Dendritic cell treated with granulocyte-macrophage colony-stimulating factor and Interleukin-4, amounts not matched to agents 40 ng/mL and 50 ng/mL, for 4 days (primary cell): ENCODE data around the gene SLIT1.

Experiments
- H3K27ac Mint-ChIP-seq: one replicate; pipeline ENCODE4 v1.8.0; 2022; ENCODE audit warnings: mild to moderate bottlenecking, mixed read lengths
- H3K27me3 Mint-ChIP-seq: one replicate; pipeline ENCODE4 v1.8.0; 2022; ENCODE audit warnings: mild to moderate bottlenecking, mixed read lengths
- H3K36me3 Mint-ChIP-seq: one replicate; pipeline ENCODE4 v1.8.0; 2022; ENCODE audit warnings: low read depth, mixed read lengths
- H3K4me1 Mint-ChIP-seq: one replicate; pipeline ENCODE4 v1.8.0; 2022; ENCODE audit warnings: low read depth, mixed read lengths
- H3K4me3 Mint-ChIP-seq: one replicate; pipeline ENCODE4 v1.8.0; 2022; ENCODE audit warnings: mild to moderate bottlenecking, moderate library complexity, mixed read lengths
- H3K9me3 Mint-ChIP-seq: one replicate; pipeline ENCODE4 v1.8.0; 2022; ENCODE audit warnings: mixed read lengths
- intact Hi-C: fragments of 100-400 bp; cut with micrococcal nuclease; formaldehyde crosslinking; loops from one replicate; pipeline ENCODE4 v1.15.0; 2022

The SLIT1 gene

GRCh38 chr10:97013568-97013967 is 172.2 kb downstream of the SLIT1 start:
- Mint-ChIP-seq H3K4me3 (no peak overlapping the region), H3K27me3 (no peaks in the 10 kb centered on the region), H3K27ac (no peak overlapping the region), H3K4me1 (no peaks in the 10 kb centered on the region), H3K9me3 (no peaks in the 10 kb centered on the region), H3K36me3 (no peaks in the 10 kb centered on the region)
- intact Hi-C loops: no loop called here

DNA sequence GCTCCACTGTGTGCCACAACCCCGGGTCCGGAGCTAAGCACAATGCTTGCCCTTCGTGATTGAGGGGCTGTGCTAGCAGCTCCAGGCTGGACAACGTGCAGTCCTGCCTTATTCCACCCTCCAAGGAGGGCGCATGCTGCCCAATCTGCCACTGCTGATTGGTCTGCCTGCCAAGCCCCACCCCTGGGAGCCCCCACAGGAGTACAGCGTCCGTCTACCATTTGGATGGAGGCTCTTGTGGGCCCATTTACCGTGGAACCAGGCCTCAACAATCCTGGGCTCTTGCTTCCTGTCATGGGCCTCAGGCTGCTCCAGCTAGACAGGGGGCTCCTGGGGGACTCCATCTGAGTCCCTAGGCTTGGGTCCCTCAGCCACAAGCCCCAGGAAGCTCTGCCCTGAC is 173.3 kb downstream of the SLIT1 start:
- H3K4me3 Mint-ChIP-seq: no peak overlapping the region

DNA sequence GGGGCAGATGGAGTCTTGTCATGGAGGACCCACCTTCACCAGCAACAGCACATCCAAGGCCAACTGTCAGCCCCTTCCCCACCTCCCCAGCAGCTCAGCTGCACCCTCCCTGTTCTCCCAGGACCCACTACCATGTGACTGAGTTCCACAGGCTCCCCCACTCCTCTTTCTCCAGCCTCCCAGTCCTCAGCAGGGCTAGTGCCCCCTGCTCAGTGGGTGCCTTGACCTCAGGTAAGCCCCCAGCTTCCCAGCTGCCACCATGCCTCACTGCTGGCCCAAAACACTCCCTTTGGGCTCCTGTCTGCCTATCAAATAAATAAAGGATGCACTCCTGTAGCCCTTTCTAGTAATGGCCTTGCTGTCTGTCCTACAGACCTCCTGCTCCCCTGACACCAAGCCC is 174.4 kb downstream of the SLIT1 start:
- peaks cover 17% of the 10 kb centered on the region for H3K9me3 Mint-ChIP-seq
- intact Hi-C loops: no loop called here
- H3K27me3 Mint-ChIP-seq: no peaks in the 10 kb centered on the region
- no peaks in the 10 kb centered on the region for H3K36me3 Mint-ChIP-seq
- H3K4me1 Mint-ChIP-seq: no peaks in the 10 kb centered on the region
- H3K27ac Mint-ChIP-seq: no peak overlapping the region
- H3K4me3 Mint-ChIP-seq: no peak overlapping the region

More for the DNA sequence above, 173.3 kb downstream of the SLIT1 start:
- Mint-ChIP-seq H3K36me3 (no peaks in the 10 kb centered on the region), H3K27me3 (no peaks in the 10 kb centered on the region), H3K4me1 (no peaks in the 10 kb centered on the region), H3K9me3 (peaks cover 6% of the 10 kb centered on the region), H3K27ac (no peak overlapping the region)
- intact Hi-C loops: no loop called here

GRCh38 chr10:97010695-97011206 is 175.0 kb downstream of the SLIT1 start:
- Mint-ChIP-seq H3K4me3 (no peak overlapping the region), H3K27ac (no peak overlapping the region), H3K9me3 (peaks cover 19% of the 10 kb centered on the region), H3K36me3 (no peaks in the 10 kb centered on the region), H3K4me1 (no peaks in the 10 kb centered on the region), H3K27me3 (no peaks in the 10 kb centered on the region)
- intact Hi-C loops: no loop called here

DNA sequence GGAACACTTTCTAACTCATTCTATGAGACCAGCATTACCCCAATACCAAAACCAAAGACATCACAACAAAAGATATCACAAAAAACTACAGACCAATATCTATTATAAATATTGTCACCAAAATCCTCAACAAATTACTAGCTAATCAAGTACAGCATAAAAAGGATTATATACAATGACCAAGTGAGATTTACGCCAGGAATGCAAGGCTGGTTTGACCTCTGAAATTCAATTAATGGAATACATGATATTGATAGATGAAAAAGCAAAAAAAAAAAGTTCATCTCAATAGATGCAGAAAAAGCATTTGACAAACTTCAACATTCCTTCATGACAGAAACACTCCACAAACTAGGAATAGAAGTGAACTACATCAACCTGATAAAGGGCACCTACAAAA is 178.3 kb downstream of the SLIT1 start:
- Mint-ChIP-seq H3K4me3 (no peak overlapping the region), H3K36me3 (no peaks in the 10 kb centered on the region), H3K27me3 (no peaks in the 10 kb centered on the region), H3K9me3 (peaks cover 19% of the 10 kb centered on the region), H3K4me1 (no peaks in the 10 kb centered on the region), H3K27ac (no peak overlapping the region)
- intact Hi-C loops: no loop called here

DNA sequence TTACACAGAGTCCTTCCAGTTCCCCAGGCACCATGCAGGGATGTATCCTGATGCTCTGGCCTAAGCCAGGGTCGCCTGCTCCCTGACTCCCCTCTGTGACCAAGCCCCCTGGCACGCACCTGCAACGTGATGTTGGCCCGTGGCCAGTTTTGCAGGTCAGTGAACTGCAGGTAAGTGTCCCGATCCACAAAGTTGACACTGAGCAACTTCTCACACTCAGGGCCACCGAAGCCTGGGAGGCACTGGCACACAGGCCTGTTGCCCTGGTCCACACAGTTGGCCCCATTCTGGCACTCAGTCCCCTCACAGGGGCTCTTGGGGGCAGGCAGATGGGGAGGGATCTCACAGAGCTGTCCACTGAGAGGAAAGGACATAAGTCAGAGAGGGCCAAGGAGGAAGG is 179.4 kb downstream of the SLIT1 start:
- Mint-ChIP-seq H3K27me3 (no peaks in the 10 kb centered on the region), H3K4me3 (no peak overlapping the region), H3K9me3 (peaks cover 19% of the 10 kb centered on the region), H3K4me1 (no peaks in the 10 kb centered on the region), H3K27ac (no peak overlapping the region), H3K36me3 (no peaks in the 10 kb centered on the region)
- intact Hi-C loops: no loop called here

DNA sequence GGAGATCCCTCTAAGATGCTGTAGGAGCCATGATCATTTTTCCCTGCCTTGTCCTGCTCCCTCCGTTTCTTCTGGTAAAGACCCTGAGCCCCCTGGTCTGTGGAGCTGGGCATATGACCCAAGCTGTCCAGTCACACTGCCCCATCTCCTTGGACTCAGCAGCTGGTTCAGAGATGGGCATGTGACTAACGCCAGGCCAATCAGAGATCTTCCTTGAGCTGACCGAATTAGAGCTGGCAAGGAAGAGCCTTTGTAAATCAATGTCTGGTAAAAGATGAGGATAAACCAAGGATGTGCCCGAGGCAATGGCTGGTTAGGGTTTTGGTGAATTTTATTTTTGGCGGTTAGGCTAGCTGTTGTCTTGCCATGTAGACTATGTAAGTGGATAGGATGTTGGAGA is 180.4 kb downstream of the SLIT1 start:
- H3K27me3 Mint-ChIP-seq: no peaks in the 10 kb centered on the region
- H3K36me3 Mint-ChIP-seq: no peaks in the 10 kb centered on the region
- intact Hi-C loops: no loop called here
- no peak overlapping the region for H3K4me3 Mint-ChIP-seq
- H3K27ac Mint-ChIP-seq: no peak overlapping the region
- H3K9me3 Mint-ChIP-seq: peaks cover 19% of the 10 kb centered on the region
- H3K4me1 Mint-ChIP-seq: no peaks in the 10 kb centered on the region

DNA sequence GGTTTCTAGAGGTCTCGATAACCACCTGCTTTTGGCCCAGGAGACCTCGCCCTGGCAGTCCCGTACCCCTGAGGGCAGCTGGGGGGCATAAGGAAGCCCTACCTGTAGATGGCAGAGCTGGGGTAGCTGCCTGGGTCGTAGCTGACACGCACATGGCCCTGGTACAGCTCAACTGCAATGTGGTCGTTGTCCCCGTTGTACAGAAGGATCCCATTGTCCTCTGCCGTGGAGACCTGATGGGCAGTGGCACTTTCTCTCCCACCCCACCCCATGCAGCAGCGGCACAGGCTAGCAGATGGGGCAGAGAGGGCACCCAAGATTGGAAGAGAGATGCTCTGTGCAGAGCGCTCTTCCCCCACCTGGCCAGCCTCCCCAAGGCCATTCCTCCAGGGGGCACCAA is 181.2 kb downstream of the SLIT1 start:
- no peaks in the 10 kb centered on the region for H3K4me1 Mint-ChIP-seq
- intact Hi-C loops: no loop called here
- peaks cover 19% of the 10 kb centered on the region for H3K9me3 Mint-ChIP-seq
- no peak overlapping the region for H3K27ac Mint-ChIP-seq
- no peak overlapping the region for H3K4me3 Mint-ChIP-seq
- no peaks in the 10 kb centered on the region for H3K36me3 Mint-ChIP-seq
- no peaks in the 10 kb centered on the region for H3K27me3 Mint-ChIP-seq

DNA sequence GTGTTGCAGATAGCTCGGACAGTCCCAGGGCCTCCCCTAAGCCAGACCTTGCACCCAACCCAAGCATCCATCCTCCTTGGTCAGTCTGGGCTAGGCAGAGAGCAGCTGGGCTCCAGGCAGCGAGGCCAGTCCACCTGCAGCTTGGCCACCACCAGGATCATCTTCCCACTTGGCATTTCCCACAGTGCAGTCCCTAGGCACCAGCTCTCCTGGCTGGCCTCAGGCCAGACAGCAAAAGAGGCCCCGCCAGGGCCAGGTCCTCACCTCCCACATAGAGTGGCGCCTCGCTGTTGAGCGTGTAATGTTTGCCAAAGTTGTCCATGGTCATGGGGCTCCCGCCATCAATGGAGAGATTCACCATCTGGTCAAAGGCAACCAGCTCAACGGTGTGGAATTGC is 182.0 kb downstream of the SLIT1 start:
- intact Hi-C loops: no loop called here
- Mint-ChIP-seq H3K27me3 (no peaks in the 10 kb centered on the region), H3K36me3 (no peaks in the 10 kb centered on the region), H3K4me3 (no peak overlapping the region), H3K27ac (no peak overlapping the region), H3K9me3 (peaks cover 19% of the 10 kb centered on the region), H3K4me1 (no peaks in the 10 kb centered on the region)

- no peaks in the 10 kb centered on the region for H3K4me1 Mint-ChIP-seq
These were observed 182.5 kb downstream of the SLIT1 start for GRCh38 chr10:97003151-97003803.

DNA sequence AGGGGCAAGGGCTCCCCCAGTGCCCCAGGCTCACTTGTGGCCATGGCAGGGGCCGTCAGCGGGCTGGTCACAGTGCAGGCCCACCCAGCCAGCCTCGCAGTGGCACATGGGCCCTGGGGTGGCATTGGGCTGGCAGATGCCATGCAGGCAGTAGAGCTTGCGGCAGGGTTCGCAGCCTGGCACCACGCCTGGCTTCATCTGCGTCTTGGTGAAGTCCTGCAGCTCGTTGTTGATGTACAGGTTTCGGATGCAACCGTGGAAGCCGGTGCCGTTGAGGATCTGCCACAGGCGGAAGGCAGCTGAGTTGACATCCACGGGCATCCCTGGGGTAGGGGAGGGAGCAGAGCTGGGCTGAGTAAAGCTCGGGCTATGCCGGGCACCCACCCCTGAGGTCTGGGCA is 183.1 kb downstream of the SLIT1 start:
- Mint-ChIP-seq H3K36me3 (no peaks in the 10 kb centered on the region), H3K4me1 (no peaks in the 10 kb centered on the region), H3K4me3 (no peak overlapping the region), H3K27ac (no peak overlapping the region), H3K27me3 (no peaks in the 10 kb centered on the region), H3K9me3 (peaks cover 15% of the 10 kb centered on the region)
- intact Hi-C loops: no loop called here

More at GRCh38 chr10:97003151-97003803, 182.5 kb downstream of the SLIT1 start:
- Mint-ChIP-seq H3K36me3 (no peaks in the 10 kb centered on the region), H3K4me3 (no peak overlapping the region), H3K27me3 (no peaks in the 10 kb centered on the region), H3K27ac (no peak overlapping the region), H3K9me3 (peaks cover 19% of the 10 kb centered on the region)
- intact Hi-C loops: no loop called here

GRCh38 chr10:97001183-97001991 is 184.4 kb downstream of the SLIT1 start:
- Mint-ChIP-seq H3K36me3 (no peaks in the 10 kb centered on the region), H3K9me3 (peaks cover 2% of the 10 kb centered on the region), H3K27me3 (no peaks in the 10 kb centered on the region), H3K4me3 (no peak overlapping the region), H3K27ac (no peak overlapping the region), H3K4me1 (no peaks in the 10 kb centered on the region)
- intact Hi-C loops: no loop called here

DNA sequence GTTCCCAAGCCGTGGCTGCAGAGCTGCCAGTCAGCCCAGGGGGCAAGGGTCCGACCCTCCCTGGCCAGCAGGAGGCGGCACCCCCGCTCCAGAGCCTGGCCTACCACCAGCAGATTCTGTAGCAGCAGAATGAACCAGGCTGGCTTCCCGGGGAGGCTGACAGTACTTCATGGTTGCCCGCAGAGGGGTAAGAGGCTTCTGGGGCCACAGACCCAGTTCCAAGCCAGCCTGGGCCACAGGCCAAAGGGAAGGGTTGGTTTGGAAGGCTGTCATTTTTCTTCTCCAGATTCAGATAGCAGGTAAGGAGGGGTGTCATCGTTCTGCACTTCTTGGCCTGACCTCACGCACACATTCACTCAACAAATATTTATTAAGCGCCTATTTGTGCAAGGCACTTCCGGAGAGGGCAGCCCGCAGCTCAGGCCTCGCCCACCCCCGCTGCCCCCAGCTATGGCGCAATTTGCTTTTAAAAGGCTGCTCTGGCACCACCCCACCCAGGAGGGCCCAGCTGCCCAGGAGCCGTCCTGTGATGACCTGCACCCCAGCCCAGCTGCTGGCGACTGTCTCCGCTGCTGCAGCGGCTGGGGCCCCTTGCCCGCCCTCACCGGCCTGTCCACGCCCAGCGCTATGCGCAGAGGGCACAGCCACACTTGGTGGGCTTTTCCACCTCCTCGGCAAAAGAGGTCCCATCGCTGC is 185.1 kb downstream of the SLIT1 start:
- intact Hi-C loops: no loop called here
- Mint-ChIP-seq H3K27ac (no peak overlapping the region), H3K4me1 (no peaks in the 10 kb centered on the region), H3K27me3 (no peaks in the 10 kb centered on the region), H3K4me3 (no peak overlapping the region), H3K36me3 (no peaks in the 10 kb centered on the region), H3K9me3 (no peaks in the 10 kb centered on the region)

- no peak overlapping the region for H3K4me3 Mint-ChIP-seq
- H3K9me3 Mint-ChIP-seq: no peaks in the 10 kb centered on the region
- no peaks in the 10 kb centered on the region for H3K36me3 Mint-ChIP-seq
- no peaks in the 10 kb centered on the region for H3K4me1 Mint-ChIP-seq
- intact Hi-C loops: no loop called here
- no peak overlapping the region for H3K27ac Mint-ChIP-seq
- H3K27me3 Mint-ChIP-seq: no peaks in the 10 kb centered on the region
These were observed 185.8 kb downstream of the SLIT1 start for GRCh38 chr10:96999987-97000386.
